K562 (cell line): ENCODE measurements around the gene ST3GAL5. TPM values are rescaled to one million over a fixed set of nuclear protein-coding genes. Genes with fewer than 3 reads are reported as not detected.
A peak's percentile ranks its signal among the peaks of the same experiment; 100 is the strongest.

ENCODE experiments used
- CHD2 ChIP-seq: IDR thresholded peaks from 2 replicates; pipeline ENCODE4 v1.6.1; 2011; ENCODE audit warnings: low read depth, low read length
- DACH1 ChIP-seq: fragments of 450-650 bp; IDR thresholded peaks from 2 replicates; pipeline ENCODE4 v1.6.1; 2018; ENCODE audit not compliant: partially characterized antibody
- E2F4 ChIP-seq: sonication (generic); formaldehyde crosslinking; IDR thresholded peaks from 2 replicates; pipeline ENCODE4 v1.8.0; 2022; ENCODE audit warnings: mild to moderate bottlenecking, low read depth, missing genetic modification reagents
- FUS ChIP-seq: fragments of 200-400 bp; formaldehyde crosslinking; optimal IDR thresholded peaks from 2 replicates; pipeline ENCODE3; 2017; ENCODE audit warnings: low read depth, low read length
- GATAD2B ChIP-seq: fragments of 450-650 bp; IDR thresholded peaks from 2 replicates; pipeline ENCODE4 v1.6.1; 2017; ENCODE audit warnings: mild to moderate bottlenecking, borderline replicate concordance
- KLF13 ChIP-seq: fragments of 450-650 bp; IDR thresholded peaks from 2 replicates; pipeline ENCODE4 v1.6.1; 2016; ENCODE audit warnings: missing genetic modification characterization, low read depth, mild to moderate bottlenecking, missing compliant biosample characterization, moderate library complexity, borderline replicate concordance
- MBD2 ChIP-seq: sonication (generic); IDR thresholded peaks from 2 replicates; pipeline ENCODE4 v1.6.1; 2016; ENCODE audit warnings: low read depth, borderline replicate concordance
- NKRF ChIP-seq: fragments of 450-650 bp; IDR thresholded peaks from 2 replicates; pipeline ENCODE4 v1.6.1; 2016; ENCODE audit warnings: borderline replicate concordance
- PRPF4 ChIP-seq: fragments of 200-400 bp; formaldehyde crosslinking; IDR thresholded peaks from one replicate; pipeline ENCODE4 v1.6.1; 2017; ENCODE audit warnings: low read length, low read depth, mild to moderate bottlenecking; ENCODE audit not compliant: insufficient read depth, poor library complexity, severe bottlenecking
- TCFL5 ChIP-seq: fragments of 250-450 bp; sonication (Bioruptor Pico); conservative IDR thresholded peaks from 2 replicates; pipeline ENCODE4 v1.6.1; 2021; ENCODE audit warnings: mild to moderate bottlenecking, moderate library complexity, matching md5 sums
- TEAD4 ChIP-seq, 2 experiments: sonication (generic) in 1 of 2; formaldehyde crosslinking in 1 of 2; IDR thresholded peaks; 2 replicates each; pipeline versions ENCODE4 v1.6.1 to v1.8.0; 2012 to 2022; ENCODE audit warnings: borderline replicate concordance in 1 of 2, inconsistent platforms in 1 of 2, low read length in 1 of 2, mild to moderate bottlenecking in 1 of 2, missing genetic modification reagents in 1 of 2
- TGIF2 ChIP-seq: sonication (generic); formaldehyde crosslinking; IDR thresholded peaks from 2 replicates; pipeline ENCODE4 v1.8.1; 2022; ENCODE audit warnings: mild to moderate bottlenecking, missing genetic modification reagents, moderate library complexity
- ZNF140 ChIP-seq: fragments of 250-450 bp; sonication (Bioruptor Pico); IDR thresholded peaks from 2 replicates; pipeline ENCODE4 v1.8.0; 2021; ENCODE audit warnings: moderate library complexity, mild to moderate bottlenecking, inconsistent platforms
- ZNF311 ChIP-seq: fragments of 250-450 bp; sonication (Bioruptor Pico); IDR thresholded peaks from 2 replicates; pipeline ENCODE4 v1.4.0; 2020; ENCODE audit warnings: mild to moderate bottlenecking, moderate library complexity
- ZNF324 ChIP-seq: fragments of 250-450 bp; sonication (Bioruptor Pico); IDR thresholded peaks from 2 replicates; pipeline ENCODE4 v1.4.0; 2020; ENCODE audit warnings: mild to moderate bottlenecking
- ZNF696 ChIP-seq: fragments of 250-450 bp; sonication (Bioruptor Pico); conservative IDR thresholded peaks from 2 replicates; pipeline ENCODE4 v1.4.0; 2020; ENCODE audit warnings: mild to moderate bottlenecking, moderate library complexity
- ZNF77 ChIP-seq: fragments of 250-450 bp; sonication (Bioruptor Pico); IDR thresholded peaks from 2 replicates; pipeline ENCODE4 v1.5.0; 2020
- polyA plus RNA-seq, 8 experiments: library from polyadenylated mRNA; depleted of rRNA in 4 of 8; stranded (reverse) in 5 of 8; unstranded in 3 of 8; fragments of >200 nt; fragmentation: Nextera tagmentation in 2 of 8; fragmentation: Illumina TruSeq in 1 of 8; extraction: Ambion mirVana in 2 of 8; extraction: Trizol in 1 of 8; gene quantifications; 2 replicates each; pipeline versions ENCODE4 v1.2.1 to v1.2.3, GENCODE V29; 2011 to 2014; ENCODE audit warnings: inconsistent platforms in 1 of 8, missing spikeins in 1 of 8
- total RNA-seq, 7 experiments: library from RNA; depleted of rRNA in 6 of 7; stranded (reverse); fragments of >200 nt in 6 of 7; fragmentation: Illumina TruSeq in 2 of 7; extraction: Trizol in 2 of 7; gene quantifications; 2 replicates each; pipeline versions ENCODE4 v1.2.1 to v1.2.3, GENCODE V29; 2011 to 2021; ENCODE audit warnings: low replicate concordance in 1 of 7
- TF ChIP-seq, protein P1 (sequence below), 2 experiments: fragments of 450-650 bp; conservative IDR thresholded peaks; 2 replicates each; pipeline ENCODE4 v1.6.1; 2017; ENCODE audit warnings: mild to moderate bottlenecking in 2 of 2, moderate library complexity in 2 of 2
- TF ChIP-seq, protein P2 (sequence below): fragments of 250-450 bp; sonication (Bioruptor Pico); IDR thresholded peaks from 2 replicates; pipeline ENCODE4 v1.5.0; 2021

Gene ST3GAL5
- total and polyA plus RNA-seq, 9 of the 15 experiments (the other 6 are each of a cell fraction or from before 2014, with no cell fraction given) = 1.6 to 10.0 (median 4.2) TPM

DNA sequence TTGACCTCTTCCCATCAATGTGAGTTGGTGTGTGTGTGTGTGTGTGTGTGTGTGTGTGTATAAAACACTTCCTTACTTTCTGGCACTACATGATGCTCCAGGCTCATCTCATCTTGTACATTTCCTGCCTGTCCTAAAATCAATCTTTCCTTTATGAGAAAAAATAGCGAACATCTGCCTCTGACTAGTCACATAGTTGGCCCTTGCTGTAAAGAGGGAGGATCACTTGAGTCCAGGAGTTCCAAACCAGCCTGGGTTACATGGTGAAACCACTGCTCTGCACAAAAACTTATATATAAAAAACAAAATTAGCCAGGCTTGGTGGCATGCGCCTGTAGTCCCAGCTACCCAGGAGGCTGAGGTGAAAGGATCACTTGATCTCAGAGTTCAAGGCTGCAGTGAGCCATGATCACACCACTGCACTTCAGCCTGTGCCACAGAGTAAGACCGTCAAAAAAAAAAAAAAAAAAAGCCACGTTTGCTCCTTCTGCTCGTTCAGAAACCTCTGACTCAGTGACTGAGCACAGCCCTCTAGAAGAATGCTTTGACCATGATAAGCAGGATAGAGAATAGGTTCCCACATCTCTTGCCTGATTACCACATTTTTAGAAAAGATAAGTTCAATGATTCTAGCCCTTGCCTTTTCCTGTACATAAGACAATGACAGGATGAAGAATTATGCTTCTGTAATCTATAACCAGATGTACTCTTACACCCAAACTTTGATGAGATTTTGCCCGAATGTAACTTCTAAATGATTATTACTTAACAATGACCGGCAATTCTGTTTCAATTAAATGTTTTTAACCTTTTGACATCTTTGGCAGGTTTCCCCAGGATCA lies 45.2 kb upstream of the ST3GAL5 start (continued):
- TF ChIP-seq, protein P1, sequence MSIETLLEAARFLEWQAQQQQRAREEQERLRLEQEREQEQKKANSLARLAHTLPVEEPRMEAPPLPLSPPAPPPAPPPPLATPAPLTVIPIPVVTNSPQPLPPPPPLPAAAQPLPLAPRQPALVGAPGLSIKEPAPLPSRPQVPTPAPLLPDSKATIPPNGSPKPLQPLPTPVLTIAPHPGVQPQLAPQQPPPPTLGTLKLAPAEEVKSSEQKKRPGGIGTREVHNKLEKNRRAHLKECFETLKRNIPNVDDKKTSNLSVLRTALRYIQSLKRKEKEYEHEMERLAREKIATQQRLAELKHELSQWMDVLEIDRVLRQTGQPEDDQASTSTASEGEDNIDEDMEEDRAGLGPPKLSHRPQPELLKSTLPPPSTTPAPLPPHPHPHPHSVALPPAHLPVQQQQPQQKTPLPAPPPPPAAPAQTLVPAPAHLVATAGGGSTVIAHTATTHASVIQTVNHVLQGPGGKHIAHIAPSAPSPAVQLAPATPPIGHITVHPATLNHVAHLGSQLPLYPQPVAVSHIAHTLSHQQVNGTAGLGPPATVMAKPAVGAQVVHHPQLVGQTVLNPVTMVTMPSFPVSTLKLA (conservative IDR thresholded peaks at IDR 0.05) = peak; percentile 15 to 64
- TF ChIP-seq DACH1 = peak; percentile 52
- TF ChIP-seq, protein P2, sequence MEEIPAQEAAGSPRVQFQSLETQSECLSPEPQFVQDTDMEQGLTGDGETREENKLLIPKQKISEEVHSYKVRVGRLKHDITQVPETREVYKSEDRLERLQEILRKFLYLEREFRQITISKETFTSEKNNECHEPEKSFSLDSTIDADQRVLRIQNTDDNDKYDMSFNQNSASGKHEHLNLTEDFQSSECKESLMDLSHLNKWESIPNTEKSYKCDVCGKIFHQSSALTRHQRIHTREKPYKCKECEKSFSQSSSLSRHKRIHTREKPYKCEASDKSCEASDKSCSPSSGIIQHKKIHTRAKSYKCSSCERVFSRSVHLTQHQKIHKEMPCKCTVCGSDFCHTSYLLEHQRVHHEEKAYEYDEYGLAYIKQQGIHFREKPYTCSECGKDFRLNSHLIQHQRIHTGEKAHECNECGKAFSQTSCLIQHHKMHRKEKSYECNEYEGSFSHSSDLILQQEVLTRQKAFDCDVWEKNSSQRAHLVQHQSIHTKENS (CRISPR knock-in tag) = no peak
- no peak for TF ChIP-seq E2F4 (CRISPR knock-in tag)
- no peak for TF ChIP-seq ZNF140 (CRISPR knock-in tag)
- TF ChIP-seq FUS = no peak
- TF ChIP-seq ZNF324 = no peak
- TF ChIP-seq NKRF = no peak
- TF ChIP-seq KLF13 (tag) = no peak
- no peak for TF ChIP-seq ZNF77 (CRISPR knock-in tag)
- no peak for TF ChIP-seq TGIF2 (CRISPR knock-in tag)
- no peak for TF ChIP-seq ZNF696
- TF ChIP-seq MBD2 = peak; percentile 34; the same call in 1 of the 2 replicates
- no peak for TF ChIP-seq PRPF4
- 0 out of 2 replicates have a peak, but pooled peaks have one; percentile 70 for TF ChIP-seq ZNF311 (CRISPR knock-in tag)
- peak; percentile 99 for TF ChIP-seq TEAD4 (IDR thresholded peaks at IDR 0.05; ENCODE audit: low read length)
- TF ChIP-seq TEAD4 (CRISPR knock-in tag; IDR thresholded peaks at IDR 0.05; ENCODE audit: borderline replicate concordance) = no peak
- no peak for TF ChIP-seq TCFL5 (CRISPR knock-in tag)
- no peak for TF ChIP-seq CHD2
- peak; percentile 85 for TF ChIP-seq GATAD2B
